HFFc6 (cell line): ENCODE measurements around the gene LSS. TPM values are rescaled to one million over a fixed set of nuclear protein-coding genes. Genes with fewer than 3 reads are reported as not detected.

Experiments used
- DNase-seq: peaks from one replicate; pipeline ENCODE4 v3.0.0-alpha.2; 2018
- H3K27ac Mint-ChIP-seq: 2 replicates; pipeline ENCODE4 v1.8.0; 2020; ENCODE audit warnings: mild to moderate bottlenecking, mixed read lengths
- H3K27me3 Mint-ChIP-seq: 2 replicates; pipeline ENCODE4 v1.8.0; 2021; ENCODE audit warnings: mild to moderate bottlenecking, moderate library complexity, mixed read lengths; ENCODE audit not compliant: insufficient read depth
- H3K36me3 Mint-ChIP-seq: 2 replicates; pipeline ENCODE4 v1.8.0; 2021; ENCODE audit warnings: low read depth, mixed read lengths
- H3K4me1 Mint-ChIP-seq: 2 replicates; pipeline ENCODE4 v1.8.0; 2020; ENCODE audit warnings: low read depth, mixed read lengths
- H3K4me3 Mint-ChIP-seq: 2 replicates; pipeline ENCODE4 v1.8.0; 2020; ENCODE audit warnings: mild to moderate bottlenecking, moderate library complexity, mixed read lengths
- H3K9me3 Mint-ChIP-seq: 2 replicates; pipeline ENCODE4 v1.8.0; 2020; ENCODE audit warnings: mild to moderate bottlenecking, mixed read lengths
- total RNA-seq, 6 experiments: library from RNA; stranded (reverse); fragmentation: NEBNext Ultra II Directional; extraction: Animal tissue kit (Norgen Biotek cat#: 25700); gene quantifications; 2 replicates in 1 of 6; 3 replicates in 5 of 6; pipeline ENCODE4 v1.2.3, GENCODE V29; 2021
- TF ChIP-seq, protein P1 (sequence below): fragments of 200-600 bp; sonication (generic); IDR thresholded peaks from 2 replicates; pipeline ENCODE4 v1.5.0; 2021; ENCODE audit warnings: antibody characterized with exemption, mild to moderate bottlenecking

The LSS gene
- total RNA-seq, 6 experiments from 2014 or later = 47.9 to 61.3 (median 50.6) TPM

DNA sequence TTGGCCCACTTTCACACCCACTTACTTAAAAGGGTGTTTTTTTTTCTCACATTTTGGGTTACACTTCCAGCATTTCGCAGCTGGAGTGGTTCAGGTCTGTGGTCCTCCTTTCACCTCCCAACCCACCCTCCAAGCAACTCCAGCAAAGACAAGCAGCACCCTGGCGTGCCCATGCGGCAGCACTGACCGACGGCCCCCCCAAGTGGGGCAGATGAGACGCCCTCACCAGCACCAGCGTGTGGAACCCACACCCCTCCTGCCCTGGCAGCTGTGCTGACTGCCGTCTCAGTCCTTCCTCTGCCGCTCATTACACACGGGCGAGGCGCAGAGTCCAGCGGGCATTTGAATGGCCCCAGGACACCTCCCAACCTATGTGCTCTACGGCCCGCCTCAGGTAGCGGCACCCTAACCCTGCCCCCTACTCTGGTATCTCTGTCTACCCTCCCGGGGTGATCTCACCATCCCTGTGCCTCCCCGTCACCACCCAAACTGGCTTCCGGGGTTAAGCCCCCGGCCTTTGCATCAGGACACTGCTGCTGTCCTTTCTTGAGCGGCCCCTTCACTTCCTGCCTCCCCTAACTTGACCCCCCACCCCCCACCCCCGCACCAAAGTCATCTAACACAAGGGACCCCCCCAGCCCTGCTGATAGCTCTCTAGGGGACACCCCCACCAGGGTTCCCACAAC, 10.9 kb downstream of the LSS start:
- no peaks in the 10 kb centered on the region for H3K9me3 Mint-ChIP-seq
- no peak for DNase-seq
- no peak overlapping the region for H3K4me3 Mint-ChIP-seq
- no peak overlapping the region for H3K27ac Mint-ChIP-seq
- TF ChIP-seq, protein P1, sequence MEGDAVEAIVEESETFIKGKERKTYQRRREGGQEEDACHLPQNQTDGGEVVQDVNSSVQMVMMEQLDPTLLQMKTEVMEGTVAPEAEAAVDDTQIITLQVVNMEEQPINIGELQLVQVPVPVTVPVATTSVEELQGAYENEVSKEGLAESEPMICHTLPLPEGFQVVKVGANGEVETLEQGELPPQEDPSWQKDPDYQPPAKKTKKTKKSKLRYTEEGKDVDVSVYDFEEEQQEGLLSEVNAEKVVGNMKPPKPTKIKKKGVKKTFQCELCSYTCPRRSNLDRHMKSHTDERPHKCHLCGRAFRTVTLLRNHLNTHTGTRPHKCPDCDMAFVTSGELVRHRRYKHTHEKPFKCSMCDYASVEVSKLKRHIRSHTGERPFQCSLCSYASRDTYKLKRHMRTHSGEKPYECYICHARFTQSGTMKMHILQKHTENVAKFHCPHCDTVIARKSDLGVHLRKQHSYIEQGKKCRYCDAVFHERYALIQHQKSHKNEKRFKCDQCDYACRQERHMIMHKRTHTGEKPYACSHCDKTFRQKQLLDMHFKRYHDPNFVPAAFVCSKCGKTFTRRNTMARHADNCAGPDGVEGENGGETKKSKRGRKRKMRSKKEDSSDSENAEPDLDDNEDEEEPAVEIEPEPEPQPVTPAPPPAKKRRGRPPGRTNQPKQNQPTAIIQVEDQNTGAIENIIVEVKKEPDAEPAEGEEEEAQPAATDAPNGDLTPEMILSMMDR = no peak
- no peaks in the 10 kb centered on the region for H3K4me1 Mint-ChIP-seq
- no peaks in the 10 kb centered on the region for H3K27me3 Mint-ChIP-seq
- no peaks in the 10 kb centered on the region; the same call in 1 of the 2 replicates for H3K36me3 Mint-ChIP-seq

DNA sequence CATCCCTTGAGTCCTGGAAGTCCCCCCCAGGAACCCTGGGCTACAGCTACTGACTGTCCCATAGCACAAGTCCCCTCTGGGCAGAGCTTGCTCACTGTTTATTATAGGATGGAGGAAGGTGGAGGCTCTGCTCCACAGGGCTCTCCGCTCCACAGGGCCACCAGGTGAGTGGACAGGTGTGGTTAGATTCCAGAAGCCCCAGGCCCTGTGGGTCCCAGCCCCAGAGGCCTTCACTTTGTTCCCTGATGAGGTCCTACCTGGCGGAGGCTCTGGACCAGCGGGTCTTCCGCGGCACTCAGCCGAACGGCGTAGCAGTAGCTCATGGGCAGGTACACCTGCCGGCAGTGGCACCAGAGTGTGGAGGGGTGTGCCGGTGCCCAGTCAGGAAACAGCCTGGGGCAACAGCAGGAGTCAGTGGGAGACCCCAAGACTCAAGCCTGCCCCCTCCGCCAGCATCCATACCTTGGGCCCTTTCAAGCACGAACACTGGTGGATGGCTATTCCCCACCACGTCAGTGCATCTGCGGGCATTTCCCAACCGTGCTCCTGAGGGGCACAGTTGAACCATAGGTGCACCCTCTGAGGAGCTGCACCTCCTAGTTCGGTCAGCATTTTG, 12.3 kb downstream of the LSS start:
- Mint-ChIP-seq H3K27ac (no peak overlapping the region), H3K4me1 (no peaks in the 10 kb centered on the region), H3K9me3 (no peaks in the 10 kb centered on the region), H3K27me3 (no peaks in the 10 kb centered on the region), H3K4me3 (no peak overlapping the region), H3K36me3 (no peaks in the 10 kb centered on the region; the same call in 1 of the 2 replicates)
- no peak for DNase-seq
- TF ChIP-seq, protein P1 = no peak

DNA sequence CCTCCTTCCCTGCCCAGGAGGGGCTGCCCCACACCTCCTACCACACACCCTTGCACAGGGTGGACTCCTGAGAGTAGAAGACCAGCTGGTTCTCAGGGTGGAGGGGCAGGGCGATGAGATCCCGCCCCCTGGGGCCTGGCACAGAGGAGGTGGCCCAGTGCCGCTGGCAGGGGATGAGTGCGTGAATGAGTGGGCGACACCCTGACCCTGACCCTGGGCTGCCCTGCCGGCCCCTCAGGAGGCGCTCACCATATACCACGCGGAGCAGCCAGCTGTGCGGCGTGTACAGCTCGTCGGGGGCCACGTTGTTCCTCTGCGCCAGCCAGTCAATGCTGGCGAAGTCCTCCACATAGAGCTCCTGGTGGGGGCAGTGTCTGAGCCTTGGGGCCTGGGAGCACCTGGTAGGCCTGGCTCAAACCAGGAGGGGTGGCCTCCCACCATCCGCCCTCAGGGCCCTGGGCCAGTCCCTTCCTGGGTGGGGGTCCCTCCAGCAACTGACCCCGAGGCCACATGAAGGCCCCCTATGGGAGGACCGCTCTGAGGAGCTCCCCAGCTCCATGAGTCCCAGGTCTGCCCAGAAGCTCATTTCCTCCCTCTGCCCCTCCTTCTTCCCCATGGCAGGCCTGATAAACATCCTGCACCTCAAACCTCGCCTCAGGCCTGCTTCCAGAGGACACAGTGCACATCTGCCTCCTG, 13.0 kb downstream of the LSS start:
- H3K36me3 Mint-ChIP-seq = no peaks in the 10 kb centered on the region; the same call in 1 of the 2 replicates
- H3K27ac Mint-ChIP-seq = no peak overlapping the region
- H3K4me3 Mint-ChIP-seq = no peak overlapping the region

DNA sequence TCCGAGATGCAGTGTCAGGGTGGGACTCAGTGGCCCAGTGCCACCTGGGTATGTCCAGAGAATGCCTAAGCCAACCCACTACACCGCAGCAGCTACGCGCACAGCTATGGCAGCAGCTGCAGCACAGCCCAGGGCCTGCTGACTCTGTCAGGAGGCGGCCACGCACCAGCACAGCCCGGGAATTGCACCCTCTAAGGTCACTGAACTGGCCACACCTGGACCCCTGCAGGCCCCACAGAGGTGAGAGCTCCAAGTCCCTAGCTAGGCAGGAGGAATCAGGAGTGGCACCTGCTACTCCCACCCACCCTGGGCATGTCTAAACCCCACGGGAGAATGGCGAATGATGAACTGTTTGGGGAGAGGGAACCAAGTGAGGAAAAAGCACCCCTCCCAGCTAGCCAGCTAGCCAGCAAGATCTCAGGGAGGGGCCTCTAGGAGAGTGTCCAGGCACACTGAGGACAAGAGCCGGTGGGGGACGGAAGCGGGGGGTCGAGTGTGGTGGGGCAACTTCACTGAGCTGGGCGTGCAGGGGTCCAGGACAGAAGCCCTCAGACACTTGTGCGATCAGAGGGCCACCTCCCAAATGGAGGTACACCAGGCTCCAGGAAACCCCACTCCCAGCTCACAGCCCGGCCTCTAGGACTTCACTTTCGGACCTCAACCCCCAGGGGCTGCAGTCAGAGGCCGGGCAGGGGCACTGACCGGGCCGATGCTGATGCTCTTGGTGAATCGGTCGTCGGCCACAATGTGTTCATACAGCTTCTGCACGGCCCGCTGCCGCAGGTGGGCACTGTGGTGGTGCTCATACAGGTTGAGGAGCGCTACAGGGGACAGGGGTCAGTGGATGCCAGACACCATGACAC, 13.9 kb downstream of the LSS start:
- Mint-ChIP-seq H3K36me3 (no peaks in the 10 kb centered on the region; the same call in 1 of the 2 replicates), H3K27me3 (no peaks in the 10 kb centered on the region), H3K4me1 (no peaks in the 10 kb centered on the region), H3K9me3 (no peaks in the 10 kb centered on the region), H3K4me3 (no peak overlapping the region), H3K27ac (no peak overlapping the region)
- TF ChIP-seq, protein P1 = no peak
- no peak for DNase-seq

More for the DNA sequence above, 13.0 kb downstream of the LSS start:
- Mint-ChIP-seq H3K4me1 (no peaks in the 10 kb centered on the region), H3K9me3 (no peaks in the 10 kb centered on the region), H3K27me3 (no peaks in the 10 kb centered on the region)
- TF ChIP-seq, protein P1 = no peak
- no peak for DNase-seq

DNA sequence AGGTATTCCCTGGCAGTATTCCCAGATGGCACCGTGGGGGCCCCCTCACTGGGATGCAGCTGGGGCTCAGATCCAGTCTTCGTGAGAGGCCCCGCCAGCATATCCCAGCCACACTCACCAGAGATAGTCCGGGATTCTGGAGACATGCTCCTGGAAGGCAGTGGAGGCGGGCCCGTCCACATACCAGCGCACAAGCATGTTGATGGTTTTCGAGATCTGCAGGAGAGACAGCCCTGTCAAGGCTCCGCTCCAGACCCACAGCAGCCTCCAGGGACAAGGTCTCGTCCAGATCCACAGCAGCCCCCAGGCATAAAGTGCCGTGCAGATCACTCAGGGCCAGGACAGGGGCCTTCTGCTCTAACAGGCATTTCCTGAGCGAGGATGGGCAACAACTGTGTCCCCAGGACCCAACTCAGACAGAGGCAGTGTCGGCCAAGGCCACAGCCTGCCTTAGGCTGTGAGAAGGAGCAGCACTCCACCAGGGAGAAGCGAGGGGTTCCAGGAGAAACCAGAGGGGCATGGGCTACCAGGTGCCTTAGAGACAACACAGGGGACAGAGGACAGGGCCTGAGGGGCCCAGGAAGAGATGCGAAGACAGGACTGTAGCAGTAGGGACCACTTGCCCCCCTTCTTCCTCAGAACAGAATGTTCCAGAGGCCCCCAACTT, 14.8 kb downstream of the LSS start:
- Mint-ChIP-seq H3K27me3 (no peaks in the 10 kb centered on the region), H3K36me3 (no peaks in the 10 kb centered on the region; the same call in 1 of the 2 replicates), H3K9me3 (no peaks in the 10 kb centered on the region), H3K4me1 (no peaks in the 10 kb centered on the region), H3K4me3 (no peak overlapping the region), H3K27ac (no peak overlapping the region)
- no peak for DNase-seq
- TF ChIP-seq, protein P1 = no peak
